PC-3 (cell line): ENCODE measurements around the gene STARD10.

Experiments
- CTCF ChIP-seq: fragments of 300-600 bp; sonication (generic); conservative IDR thresholded peaks from 2 replicates; pipeline ENCODE4 v1.5.1; 2017; ENCODE audit warnings: antibody characterized with exemption, low read depth, mild to moderate bottlenecking, low read length
- EZH2 ChIP-seq: fragments of 300-600 bp; sonication (generic); IDR thresholded peaks from one replicate; pipeline ENCODE4 v1.6.1; 2017; ENCODE audit warnings: antibody characterized with exemption, mild to moderate bottlenecking, low read length; ENCODE audit not compliant: unreplicated experiment
- EZH2phosphoT487 ChIP-seq: fragments of 300-600 bp; sonication (generic); IDR thresholded peaks from 2 replicates; pipeline ENCODE4 v1.6.1; 2018; ENCODE audit warnings: mild to moderate bottlenecking, antibody characterized with exemption, low read length, borderline replicate concordance

DNA sequence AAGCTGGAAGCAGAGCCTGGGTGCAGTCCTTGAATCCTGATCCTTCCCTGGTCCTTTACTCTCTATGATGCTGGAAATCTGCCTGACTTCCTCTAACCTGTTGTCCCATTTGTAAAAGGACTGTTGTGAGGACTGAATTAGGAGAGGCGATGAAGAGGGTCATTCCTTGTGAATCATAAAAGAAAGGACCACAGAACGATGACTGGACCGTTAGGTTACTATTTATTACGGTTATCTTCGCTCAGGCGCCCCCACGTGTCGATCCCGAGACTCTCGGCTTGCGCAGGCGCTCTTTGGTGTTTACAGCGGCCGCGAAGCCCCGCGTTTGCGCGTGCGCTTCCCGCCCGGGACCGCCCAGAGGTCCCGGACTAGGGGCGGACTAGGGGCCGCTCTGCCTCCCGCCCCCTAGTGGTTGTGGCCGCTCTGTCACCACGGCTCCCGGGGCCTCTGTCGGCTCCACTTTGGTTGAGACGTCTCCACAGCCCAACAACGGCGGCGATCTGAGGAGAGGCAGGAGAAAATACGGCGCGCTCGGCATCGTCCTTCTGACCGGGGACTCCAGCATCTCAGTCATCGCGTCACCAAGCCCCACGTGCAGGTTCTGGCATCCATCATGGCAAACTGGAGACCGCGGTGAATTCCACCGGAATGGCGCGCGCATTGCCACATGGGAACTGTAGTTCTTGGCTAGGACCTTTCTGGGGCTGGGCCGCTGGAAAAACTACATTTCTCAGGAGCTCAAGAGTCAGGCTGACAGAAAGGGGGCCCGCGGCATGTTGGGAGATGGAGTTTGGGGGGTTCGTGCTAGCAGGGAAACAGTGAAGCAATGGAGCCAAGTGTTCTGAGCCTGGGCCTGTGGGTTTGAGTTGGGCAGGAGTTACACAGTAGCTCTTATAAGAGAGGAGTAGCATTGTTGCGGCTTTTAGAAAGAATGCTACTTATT is at the start of gene STARD10:
- TF ChIP-seq CTCF (peak; percentile 99), EZH2phosphoT487 (no peak), EZH2 (no peak)
